ENCODE results near the gene SPACA7.
"Not testable (repeated sequence)": the region's sequence is repeated elsewhere in the genome, so short reads cannot be mapped to it uniquely, and the experiment has no call there.

SPACA7 gene

DNA sequence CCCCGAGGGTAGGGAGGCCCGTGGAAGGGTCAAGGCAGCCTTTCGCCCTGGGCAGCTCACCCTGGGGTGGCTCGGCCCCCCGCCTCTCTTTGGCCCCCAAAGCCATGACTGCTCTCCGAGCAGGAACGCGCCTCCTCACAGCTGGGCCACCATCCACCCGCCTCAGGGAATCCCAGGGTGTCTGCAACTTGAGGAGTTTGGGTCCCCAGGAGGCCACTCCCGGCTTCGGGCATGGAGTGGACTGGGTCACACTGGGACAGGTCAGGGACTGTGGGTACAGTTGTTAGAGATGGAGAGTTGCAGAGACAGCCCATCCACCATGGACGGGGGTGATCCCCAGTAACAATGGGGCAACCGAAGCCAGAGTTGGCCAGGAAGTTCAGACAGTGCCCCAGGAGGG lies 19.8 kb downstream of the SPACA7 start:
- not testable (repeated sequence) for H3K4me3 ChIP-seq (ENCODE audit: low read depth, low read length); H3K23ac ChIP-seq (ENCODE audit: low read length); DNase-seq; H2BK12ac ChIP-seq (ENCODE audit: low read length); H3K4ac ChIP-seq (ENCODE audit: low read depth, low read length); H2BK5ac ChIP-seq (ENCODE audit: low read depth, low read length, poor library complexity); H3K9me3 ChIP-seq (ENCODE audit: insufficient read depth, low read depth, low read length); H2BK120ac ChIP-seq (ENCODE audit: insufficient read depth, low read length, poor library complexity); H3K4me1 ChIP-seq (ENCODE audit: control insufficient read depth in 1 of 2, insufficient read depth in 2 of 2, low read length in 2 of 2); H3K79me1 ChIP-seq (ENCODE audit: low read length); H3K27ac ChIP-seq (ENCODE audit: low read depth, low read length); H4K8ac ChIP-seq (ENCODE audit: low read depth, low read length); H3K27me3 ChIP-seq (ENCODE audit: insufficient read depth, low read length); H2AFZ ChIP-seq (ENCODE audit: insufficient read depth, low read length, poor library complexity); H3K79me2 ChIP-seq (ENCODE audit: control insufficient read depth, insufficient read depth, low read length, poor library complexity); H4K12ac ChIP-seq (ENCODE audit: low read depth, low read length); H3K36me3 ChIP-seq (ENCODE audit: control insufficient read depth in 1 of 2, insufficient read depth in 2 of 2, low read length in 2 of 2); H3K14ac ChIP-seq (ENCODE audit: low read length); H2AK5ac ChIP-seq (ENCODE audit: low read length); H4K91ac ChIP-seq (ENCODE audit: low read depth, low read length); H3K9ac ChIP-seq (ENCODE audit: low read length); H3K4me2 ChIP-seq (ENCODE audit: low read length); H3K18ac ChIP-seq (ENCODE audit: low read length)
- WGBS (ENCODE audit: extremely low coverage, insufficient coverage, insufficient read length), result no CpG with 5 or more reads among the region's 13 CpGs

DNA sequence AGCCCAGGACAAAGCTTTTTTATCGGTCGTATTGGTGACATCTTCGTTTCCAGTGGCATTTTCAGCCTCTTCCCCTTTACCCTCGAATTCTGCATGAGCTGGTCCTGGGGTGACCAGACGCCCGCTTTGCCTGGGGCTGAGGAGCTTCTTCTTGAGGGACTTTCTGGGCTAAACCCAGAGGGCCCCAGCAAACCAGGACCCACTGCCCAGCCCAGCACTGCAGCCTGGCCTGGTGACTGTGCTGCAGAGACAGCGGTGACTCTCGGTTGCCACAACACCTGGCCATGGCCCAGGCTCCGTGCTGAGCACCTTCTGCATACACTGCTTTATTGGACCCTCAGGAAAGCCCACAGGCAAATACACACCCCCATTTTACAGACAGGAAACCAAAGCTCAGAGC lies 21.0 kb downstream of the SPACA7 start:
- no peak overlapping the region for H3K23ac ChIP-seq (ENCODE audit: low read length)
- H3K4me3 ChIP-seq (ENCODE audit: low read depth, low read length), result no peak overlapping the region
- H3K18ac ChIP-seq (ENCODE audit: low read length), result no peak overlapping the region
- H3K4me1 ChIP-seq (ENCODE audit: control insufficient read depth in 1 of 2, insufficient read depth in 2 of 2, low read length in 2 of 2), result no peaks in the 10 kb centered on the region
- no peak overlapping the region for H3K4ac ChIP-seq (ENCODE audit: low read depth, low read length)
- no peak overlapping the region for H2BK5ac ChIP-seq (ENCODE audit: low read depth, low read length, poor library complexity)
- H2AK5ac ChIP-seq (ENCODE audit: low read length), result no peak overlapping the region
- WGBS (ENCODE audit: extremely low coverage, insufficient coverage, insufficient read length), result no CpG with 5 or more reads among the region's 9 CpGs
- no peak overlapping the region for H4K8ac ChIP-seq (ENCODE audit: low read depth, low read length)
- H2AFZ ChIP-seq (ENCODE audit: insufficient read depth, low read length, poor library complexity), result no peak overlapping the region
- no peak overlapping the region for H3K9ac ChIP-seq (ENCODE audit: low read length)
- H2BK120ac ChIP-seq (ENCODE audit: insufficient read depth, low read length, poor library complexity), result no peak overlapping the region
- H3K79me2 ChIP-seq (ENCODE audit: control insufficient read depth, insufficient read depth, low read length, poor library complexity), result no peaks in the 10 kb centered on the region
- no peak overlapping the region for H3K27ac ChIP-seq (ENCODE audit: low read depth, low read length)
- no peak overlapping the region for H3K4me2 ChIP-seq (ENCODE audit: low read length)
- H2BK12ac ChIP-seq (ENCODE audit: low read length), result no peak overlapping the region
- H3K27me3 ChIP-seq (ENCODE audit: insufficient read depth, low read length), result no peaks in the 10 kb centered on the region
- no peak overlapping the region for H4K12ac ChIP-seq (ENCODE audit: low read depth, low read length)
- no peaks in the 10 kb centered on the region for H3K79me1 ChIP-seq (ENCODE audit: low read length)
- H3K14ac ChIP-seq (ENCODE audit: low read length), result no peak overlapping the region
- H3K36me3 ChIP-seq (ENCODE audit: control insufficient read depth in 1 of 2, insufficient read depth in 2 of 2, low read length in 2 of 2), result no peaks in the 10 kb centered on the region
- no peak overlapping the region for H4K91ac ChIP-seq (ENCODE audit: low read depth, low read length)
- H3K9me3 ChIP-seq (ENCODE audit: insufficient read depth, low read depth, low read length), result peaks cover 2% of the 10 kb centered on the region
- no peak for DNase-seq

DNA sequence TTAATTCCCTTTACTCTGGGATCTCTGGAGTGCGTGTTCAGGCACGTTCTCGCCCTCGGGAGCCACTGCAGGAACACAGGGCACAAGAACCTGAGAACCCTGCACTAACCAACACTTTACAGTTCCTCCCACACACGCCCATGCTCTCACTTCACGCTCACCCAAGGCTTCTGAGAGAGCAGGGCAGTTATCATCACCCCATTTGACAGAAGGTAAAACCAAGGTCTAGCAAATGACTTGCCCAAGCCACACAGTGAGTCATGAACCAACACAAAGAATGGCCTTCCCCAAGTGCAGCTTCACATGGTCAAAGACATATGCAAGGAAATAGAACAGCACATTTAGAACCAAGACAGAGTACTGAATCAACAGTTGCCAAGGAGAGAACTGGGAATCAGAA lies 22.2 kb downstream of the SPACA7 start:
- H3K79me1 ChIP-seq (ENCODE audit: low read length); H3K9ac ChIP-seq (ENCODE audit: low read length); H3K4me2 ChIP-seq (ENCODE audit: low read length); H3K4me3 ChIP-seq (ENCODE audit: low read depth, low read length); H3K14ac ChIP-seq (ENCODE audit: low read length); H2AFZ ChIP-seq (ENCODE audit: insufficient read depth, low read length, poor library complexity); H3K27me3 ChIP-seq (ENCODE audit: insufficient read depth, low read length); H2AK5ac ChIP-seq (ENCODE audit: low read length); H3K79me2 ChIP-seq (ENCODE audit: control insufficient read depth, insufficient read depth, low read length, poor library complexity); H3K9me3 ChIP-seq (ENCODE audit: insufficient read depth, low read depth, low read length); H3K4ac ChIP-seq (ENCODE audit: low read depth, low read length); H2BK12ac ChIP-seq (ENCODE audit: low read length); H4K8ac ChIP-seq (ENCODE audit: low read depth, low read length); H3K23ac ChIP-seq (ENCODE audit: low read length); H3K27ac ChIP-seq (ENCODE audit: low read depth, low read length); H4K91ac ChIP-seq (ENCODE audit: low read depth, low read length); H2BK5ac ChIP-seq (ENCODE audit: low read depth, low read length, poor library complexity); H3K18ac ChIP-seq (ENCODE audit: low read length); H2BK120ac ChIP-seq (ENCODE audit: insufficient read depth, low read length, poor library complexity); H4K12ac ChIP-seq (ENCODE audit: low read depth, low read length); DNase-seq; H3K36me3 ChIP-seq (ENCODE audit: control insufficient read depth in 1 of 2, insufficient read depth in 2 of 2, low read length in 2 of 2); H3K4me1 ChIP-seq (ENCODE audit: control insufficient read depth in 1 of 2, insufficient read depth in 2 of 2, low read length in 2 of 2): not testable (repeated sequence)
- no CpG with 5 or more reads among the region's 6 CpGs for WGBS (ENCODE audit: extremely low coverage, insufficient coverage, insufficient read length)

DNA sequence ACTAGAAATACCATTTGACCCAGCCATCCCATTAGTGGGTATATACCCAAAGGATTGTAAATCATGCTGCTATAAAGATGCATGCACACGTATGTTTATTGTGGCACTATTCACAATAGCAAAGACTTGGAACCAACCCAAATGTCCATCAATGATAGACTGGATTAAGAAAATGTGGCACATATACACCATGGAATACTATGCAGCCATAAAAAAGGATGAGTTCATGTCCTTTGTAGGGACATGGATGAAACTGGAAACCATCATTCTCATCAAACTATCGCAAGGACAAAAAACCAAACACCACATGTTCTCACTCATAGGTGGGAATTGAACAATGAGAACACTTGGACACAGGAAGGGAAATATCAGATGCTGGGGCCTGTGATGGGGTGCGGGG lies 33.7 kb downstream of the SPACA7 start:
- not testable (repeated sequence) for H3K23ac ChIP-seq (ENCODE audit: low read length); H3K79me1 ChIP-seq (ENCODE audit: low read length); H4K91ac ChIP-seq (ENCODE audit: low read depth, low read length); H4K8ac ChIP-seq (ENCODE audit: low read depth, low read length); H3K4me3 ChIP-seq (ENCODE audit: low read depth, low read length); H3K9ac ChIP-seq (ENCODE audit: low read length); H2BK12ac ChIP-seq (ENCODE audit: low read length); H3K27ac ChIP-seq (ENCODE audit: low read depth, low read length); H2BK5ac ChIP-seq (ENCODE audit: low read depth, low read length, poor library complexity); H2AFZ ChIP-seq (ENCODE audit: insufficient read depth, low read length, poor library complexity); H3K18ac ChIP-seq (ENCODE audit: low read length); H3K36me3 ChIP-seq (ENCODE audit: control insufficient read depth in 1 of 2, insufficient read depth in 2 of 2, low read length in 2 of 2); H2AK5ac ChIP-seq (ENCODE audit: low read length); H4K12ac ChIP-seq (ENCODE audit: low read depth, low read length); H3K14ac ChIP-seq (ENCODE audit: low read length); DNase-seq; H2BK120ac ChIP-seq (ENCODE audit: insufficient read depth, low read length, poor library complexity); H3K4me1 ChIP-seq (ENCODE audit: control insufficient read depth in 1 of 2, insufficient read depth in 2 of 2, low read length in 2 of 2); H3K4ac ChIP-seq (ENCODE audit: low read depth, low read length); H3K27me3 ChIP-seq (ENCODE audit: insufficient read depth, low read length); H3K9me3 ChIP-seq (ENCODE audit: insufficient read depth, low read depth, low read length); H3K4me2 ChIP-seq (ENCODE audit: low read length); H3K79me2 ChIP-seq (ENCODE audit: control insufficient read depth, insufficient read depth, low read length, poor library complexity)
- no CpG with 5 or more reads among the region's 3 CpGs for WGBS (ENCODE audit: extremely low coverage, insufficient coverage, insufficient read length)

Data from trophoblast cell (in vitro differentiated cells and primary cell).